DND-41 (cell line): ENCODE measurements around the gene SOCS7.

Experiments used
- CTCF ChIP-seq: IDR thresholded peaks from 2 replicates; pipeline ENCODE4 v1.5.1; 2012; ENCODE audit warnings: borderline replicate concordance, low read length, moderate library complexity, mild to moderate bottlenecking; ENCODE audit not compliant: poor library complexity, severe bottlenecking; ENCODE audit errors: extremely low read depth
- EZH2 ChIP-seq: IDR thresholded peaks from 3 replicates; pipeline ENCODE4 v1.6.1; 2012; ENCODE audit warnings: borderline replicate concordance, low read depth, mild to moderate bottlenecking, moderate library complexity, low read length, inconsistent platforms; ENCODE audit not compliant: severe bottlenecking

- TF ChIP-seq CTCF = no peak
- no peak for TF ChIP-seq EZH2
Observed at GRCh38 chr17:38416840-38417209, 65.2 kb downstream of the SOCS7 start.
